MM.1S (cell line): ENCODE data around the gene FGD6.

Experiments
- EZH2 ChIP-seq: fragments of 300-600 bp; sonication (generic); optimal IDR thresholded peaks from 2 replicates; pipeline ENCODE3; 2017; ENCODE audit warnings: low read depth, mild to moderate bottlenecking, antibody characterized with exemption, low read length, mixed read lengths
- TF ChIP-seq, protein P1 (sequence below): fragments of 300-600 bp; sonication (generic); IDR thresholded peaks from 2 replicates; pipeline ENCODE4 v1.5.1; 2016; ENCODE audit warnings: antibody characterized with exemption, low read length, mixed read lengths

DNA sequence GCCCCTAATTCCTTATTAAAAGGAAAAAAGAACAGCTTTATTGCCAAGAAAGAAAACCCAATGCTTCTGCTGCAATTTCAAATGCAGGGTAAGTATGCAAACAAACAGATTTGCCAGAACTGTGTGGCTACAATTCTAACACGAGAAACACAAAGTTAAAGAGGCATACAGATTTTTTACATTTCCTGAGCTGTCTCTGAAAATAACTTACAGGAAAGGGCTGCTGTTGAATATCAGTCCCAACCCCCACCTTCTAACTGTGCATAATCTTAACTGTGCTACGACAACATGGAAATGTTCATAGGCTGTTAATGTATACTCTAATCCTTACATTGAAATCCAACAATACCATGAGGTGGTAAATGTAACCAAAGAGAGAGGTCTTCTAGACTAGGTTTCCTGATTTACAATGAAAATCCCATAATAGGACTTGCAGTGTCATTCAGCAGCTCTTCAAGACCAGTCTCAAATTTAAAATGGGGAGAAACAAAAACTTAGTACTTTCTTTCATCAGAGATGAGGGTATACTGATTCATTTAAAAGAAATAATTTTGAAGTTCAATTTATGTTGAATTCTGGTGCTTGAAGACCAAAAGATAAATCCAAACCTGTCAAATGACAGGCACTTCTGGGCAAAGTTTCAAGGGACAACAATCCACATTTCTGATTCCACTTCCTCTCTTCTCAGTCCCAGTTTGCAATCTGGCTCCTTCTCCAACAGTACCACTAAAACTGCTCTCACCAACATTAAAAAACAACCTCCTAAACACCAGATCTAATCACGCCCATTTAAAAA, 14.4 kb downstream of the FGD6 start:
- TF ChIP-seq, protein P1, sequence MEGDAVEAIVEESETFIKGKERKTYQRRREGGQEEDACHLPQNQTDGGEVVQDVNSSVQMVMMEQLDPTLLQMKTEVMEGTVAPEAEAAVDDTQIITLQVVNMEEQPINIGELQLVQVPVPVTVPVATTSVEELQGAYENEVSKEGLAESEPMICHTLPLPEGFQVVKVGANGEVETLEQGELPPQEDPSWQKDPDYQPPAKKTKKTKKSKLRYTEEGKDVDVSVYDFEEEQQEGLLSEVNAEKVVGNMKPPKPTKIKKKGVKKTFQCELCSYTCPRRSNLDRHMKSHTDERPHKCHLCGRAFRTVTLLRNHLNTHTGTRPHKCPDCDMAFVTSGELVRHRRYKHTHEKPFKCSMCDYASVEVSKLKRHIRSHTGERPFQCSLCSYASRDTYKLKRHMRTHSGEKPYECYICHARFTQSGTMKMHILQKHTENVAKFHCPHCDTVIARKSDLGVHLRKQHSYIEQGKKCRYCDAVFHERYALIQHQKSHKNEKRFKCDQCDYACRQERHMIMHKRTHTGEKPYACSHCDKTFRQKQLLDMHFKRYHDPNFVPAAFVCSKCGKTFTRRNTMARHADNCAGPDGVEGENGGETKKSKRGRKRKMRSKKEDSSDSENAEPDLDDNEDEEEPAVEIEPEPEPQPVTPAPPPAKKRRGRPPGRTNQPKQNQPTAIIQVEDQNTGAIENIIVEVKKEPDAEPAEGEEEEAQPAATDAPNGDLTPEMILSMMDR = no peak
- TF ChIP-seq EZH2 = no peak
